ENCODE data around the gene HM13.
A peak's percentile ranks its signal among the peaks of the same experiment; 100 is the strongest.

DNA sequence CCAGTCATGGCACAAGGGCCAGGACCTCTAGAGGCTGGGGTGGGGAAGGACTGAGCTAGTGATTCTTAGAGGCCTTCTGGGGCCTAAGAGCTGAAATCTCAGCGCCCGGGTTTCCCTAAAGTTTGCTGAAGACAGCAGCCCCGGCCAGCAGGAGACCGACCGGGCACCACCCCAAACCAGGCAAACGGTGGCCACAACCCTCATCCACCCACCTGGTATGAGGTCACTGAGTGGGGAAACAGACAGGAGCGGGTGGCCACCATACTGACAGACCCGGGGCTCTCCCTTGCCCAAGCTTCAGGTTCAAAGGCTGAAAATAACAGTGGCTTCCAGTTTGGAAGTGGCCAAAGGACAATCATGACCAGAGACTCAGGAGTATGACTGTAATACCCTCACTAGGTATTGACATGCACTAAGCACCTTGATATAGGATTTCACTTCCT lies 55.8 kb downstream of the HM13 start:
- TF ChIP-seq ZNF121 (CRISPR knock-in tag; IDR thresholded peaks at IDR 0.05) (no peak), FOXA1 (IDR thresholded peaks at IDR 0.05) (no peak), FOXA1 (CRISPR knock-in tag; IDR thresholded peaks at IDR 0.05) (peak; percentile 59; the same call in 1 of the 2 replicates), EZH2 (conservative IDR thresholded peaks at IDR 0.05; ENCODE audit: low read depth, low read length) (no peak), RNF2 (conservative IDR thresholded peaks at IDR 0.05; ENCODE audit: low read depth) (no peak), TCF7L2 (IDR thresholded peaks at IDR 0.05; ENCODE audit: low read depth, low read length) (no peak), MZF1 (CRISPR knock-in tag; IDR thresholded peaks at IDR 0.05; ENCODE audit: borderline replicate concordance) (no peak), ZNF552 (CRISPR knock-in tag; IDR thresholded peaks at IDR 0.05; ENCODE audit: borderline replicate concordance) (no peak), SKI (IDR thresholded peaks at IDR 0.05; ENCODE audit: partially characterized antibody) (no peak)
- TF ChIP-seq, protein P1, sequence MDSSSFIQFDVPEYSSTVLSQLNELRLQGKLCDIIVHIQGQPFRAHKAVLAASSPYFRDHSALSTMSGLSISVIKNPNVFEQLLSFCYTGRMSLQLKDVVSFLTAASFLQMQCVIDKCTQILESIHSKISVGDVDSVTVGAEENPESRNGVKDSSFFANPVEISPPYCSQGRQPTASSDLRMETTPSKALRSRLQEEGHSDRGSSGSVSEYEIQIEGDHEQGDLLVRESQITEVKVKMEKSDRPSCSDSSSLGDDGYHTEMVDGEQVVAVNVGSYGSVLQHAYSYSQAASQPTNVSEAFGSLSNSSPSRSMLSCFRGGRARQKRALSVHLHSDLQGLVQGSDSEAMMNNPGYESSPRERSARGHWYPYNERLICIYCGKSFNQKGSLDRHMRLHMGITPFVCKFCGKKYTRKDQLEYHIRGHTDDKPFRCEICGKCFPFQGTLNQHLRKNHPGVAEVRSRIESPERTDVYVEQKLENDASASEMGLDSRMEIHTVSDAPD (CRISPR knock-in tag; IDR thresholded peaks at IDR 0.05): no peak

Data from HepG2 (cell line).